C4-2B (cell line): ENCODE data around the gene SLC29A3.

ENCODE experiments used
- H3K27ac ChIP-seq: fragments of 450-650 bp; 2 replicates; pipeline ENCODE4 v1.5.1; 2017
- CTCF ChIP-seq: fragments of 450-650 bp; conservative IDR thresholded peaks from 2 replicates; pipeline ENCODE4 v1.5.1; 2017; ENCODE audit warnings: mild to moderate bottlenecking
- ZFX ChIP-seq: fragments of 450-650 bp; IDR thresholded peaks from 2 replicates; pipeline ENCODE4 v1.6.1; 2017

The SLC29A3 gene

GRCh38 chr10:71290806-71291527 lies 28.1 kb upstream of the SLC29A3 start:
- H3K27ac ChIP-seq = no peak overlapping the region
- TF ChIP-seq ZFX (no peak), CTCF (no peak)

- no peak overlapping the region for H3K27ac ChIP-seq
- TF ChIP-seq CTCF (no peak), ZFX (no peak)
Measured at GRCh38 chr10:71291528-71291900, 27.5 kb upstream of the SLC29A3 start.

- no peak overlapping the region for H3K27ac ChIP-seq
- no peak for TF ChIP-seq CTCF
- TF ChIP-seq ZFX = no peak
Measured at GRCh38 chr10:71292624-71293445, 26.2 kb upstream of the SLC29A3 start.

GRCh38 chr10:71293446-71294084 lies 25.5 kb upstream of the SLC29A3 start:
- TF ChIP-seq CTCF = no peak
- no peak for TF ChIP-seq ZFX

GRCh38 chr10:71294091-71294561 lies 24.9 kb upstream of the SLC29A3 start:
- no peak for TF ChIP-seq ZFX
- TF ChIP-seq CTCF = no peak
- no peak overlapping the region for H3K27ac ChIP-seq

More at GRCh38 chr10:71293446-71294084, 25.5 kb upstream of the SLC29A3 start:
- H3K27ac ChIP-seq = no peak overlapping the region

GRCh38 chr10:71294856-71295255 lies 24.2 kb upstream of the SLC29A3 start:
- H3K27ac ChIP-seq = no peak overlapping the region
- no peak for TF ChIP-seq ZFX
- no peak for TF ChIP-seq CTCF

GRCh38 chr10:71295641-71296040 lies 23.4 kb upstream of the SLC29A3 start:
- H3K27ac ChIP-seq = no peak overlapping the region

More at GRCh38 chr10:71295641-71296040, 23.4 kb upstream of the SLC29A3 start:
- TF ChIP-seq CTCF = no peak
- TF ChIP-seq ZFX = no peak
